H4 (cell line): Measurements from ENCODE around the gene PIP4K2B. TPM values are rescaled to one million over a fixed set of nuclear protein-coding genes. Genes with fewer than 3 reads are reported as not detected.
"Not testable (repeated sequence)": the region's sequence is repeated elsewhere in the genome, so short reads cannot be mapped to it uniquely, and the experiment has no call there.

Experiments
- DNase-seq: peaks from one replicate; pipeline ENCODE4 v3.0.0-alpha.2; 2015; ENCODE audit warnings: low spot score
- total RNA-seq: library from RNA; depleted of rRNA; stranded (reverse); fragments of >200 nt; shearing (Covaris generic); gene quantifications from 2 replicates; pipeline ENCODE4 v1.2.3, GENCODE V29; 2014; rRNA removed

The PIP4K2B gene
- total RNA-seq, 1 experiment from 2014 or later = 24.6 TPM

DNA sequence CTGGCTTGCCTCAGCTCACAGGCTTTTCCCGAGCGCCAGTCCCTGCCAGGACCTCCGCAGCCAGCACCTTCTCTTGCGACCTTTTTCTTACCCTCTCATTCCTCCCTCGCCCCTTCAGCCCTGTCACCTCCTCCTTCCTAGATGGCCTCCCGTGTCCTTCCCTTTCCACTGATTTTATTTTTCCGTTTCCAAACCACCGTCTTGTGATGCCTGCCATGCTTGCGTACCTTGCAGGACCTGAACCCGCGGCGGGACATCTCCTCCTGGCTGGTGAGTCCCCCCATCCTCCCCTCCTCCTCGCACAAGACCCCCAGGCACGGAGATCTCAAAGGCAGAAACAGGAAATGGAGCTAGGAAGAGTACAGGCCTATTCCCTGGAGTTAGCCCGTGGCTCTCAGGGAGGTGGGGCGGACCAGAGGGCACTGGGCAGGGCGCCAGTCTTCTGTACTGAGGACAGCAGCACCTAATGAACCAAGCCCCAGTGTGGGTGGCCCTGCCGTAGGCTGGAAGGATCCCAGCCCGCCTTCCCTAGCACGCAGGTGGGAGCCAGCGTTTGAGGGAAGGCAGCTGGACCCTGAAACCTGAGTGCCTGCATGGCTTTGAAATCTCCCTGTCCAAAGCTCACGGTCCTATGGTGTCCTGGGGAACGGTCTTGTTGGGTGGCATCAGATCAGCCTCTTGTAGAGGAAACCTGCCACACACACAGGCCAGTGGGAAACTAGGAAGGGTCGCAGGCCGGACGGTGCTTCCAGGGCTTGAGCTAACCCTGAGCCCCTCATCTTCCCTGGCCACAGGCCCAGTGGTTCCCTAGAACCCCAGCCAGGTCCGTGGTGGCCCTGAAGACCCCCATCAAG, 68.6 kb downstream of the PIP4K2B start:
- peak; percentile 67 for DNase-seq

DNA sequence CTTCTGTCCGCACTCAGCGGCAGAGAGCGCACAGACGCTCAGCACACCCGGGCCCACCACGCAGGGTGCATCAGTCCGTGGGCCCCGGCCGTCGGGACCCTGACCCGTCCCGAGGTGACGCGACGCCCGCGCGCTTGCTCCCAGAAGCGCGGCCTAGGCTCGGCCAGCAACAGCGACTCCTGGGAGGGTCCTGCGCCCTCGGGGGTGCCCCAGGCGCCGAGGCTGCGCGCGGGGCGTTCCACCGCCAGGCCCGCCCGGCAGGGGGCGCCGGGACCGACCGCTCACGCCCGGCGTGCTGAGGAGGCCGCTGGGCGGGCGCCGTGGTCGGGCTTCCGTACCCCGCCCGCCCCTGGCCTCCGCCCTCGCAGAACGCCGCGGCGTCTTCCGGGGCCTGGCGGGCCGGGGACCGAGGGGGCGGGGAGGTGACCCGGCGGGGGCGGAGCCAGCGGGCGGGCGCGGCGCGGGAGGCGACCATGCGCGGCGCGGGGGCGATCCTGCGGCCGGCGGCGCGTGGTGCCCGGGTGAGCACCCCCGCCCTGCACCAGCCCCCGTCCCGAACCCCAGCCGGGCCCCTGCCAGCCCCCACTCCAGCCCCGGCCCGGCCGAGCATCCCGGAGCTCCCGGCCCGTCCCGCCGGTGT, 69.3 kb downstream of the PIP4K2B start, which contains the start of gene CISD3:
Gene CISD3 (plus strand): TSS at position 456 of the 640 bp plus-strand sequence. CDS start 18 bp downstream, at position 474.
- DNase-seq = peak; percentile 70

DNA sequence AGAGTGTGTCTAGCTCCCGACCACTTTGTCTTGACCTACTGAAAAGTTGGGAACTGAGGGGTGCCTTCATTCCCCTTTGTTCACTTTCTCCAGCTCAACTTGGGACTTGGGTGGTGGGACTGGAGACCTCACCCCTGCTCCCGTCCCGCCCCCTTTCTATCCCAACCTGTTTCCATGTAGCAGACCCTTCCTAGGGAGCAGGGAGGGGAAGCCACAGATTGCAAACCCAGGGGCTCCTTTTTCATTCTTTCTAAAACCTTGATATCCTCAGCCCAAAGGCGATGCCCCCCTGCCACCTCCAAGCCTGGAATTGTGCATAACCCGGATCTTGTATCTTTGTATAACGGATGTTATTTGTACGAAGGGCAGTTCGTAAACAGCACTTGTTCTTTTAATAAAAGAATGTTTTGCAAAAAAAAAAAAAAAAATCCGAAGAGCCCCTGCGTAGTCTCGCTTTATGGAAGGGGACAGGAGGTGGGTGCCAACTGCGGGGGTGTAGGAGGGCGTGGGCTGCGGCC, 69.9 kb downstream of the PIP4K2B start:
- no peak for DNase-seq

DNA sequence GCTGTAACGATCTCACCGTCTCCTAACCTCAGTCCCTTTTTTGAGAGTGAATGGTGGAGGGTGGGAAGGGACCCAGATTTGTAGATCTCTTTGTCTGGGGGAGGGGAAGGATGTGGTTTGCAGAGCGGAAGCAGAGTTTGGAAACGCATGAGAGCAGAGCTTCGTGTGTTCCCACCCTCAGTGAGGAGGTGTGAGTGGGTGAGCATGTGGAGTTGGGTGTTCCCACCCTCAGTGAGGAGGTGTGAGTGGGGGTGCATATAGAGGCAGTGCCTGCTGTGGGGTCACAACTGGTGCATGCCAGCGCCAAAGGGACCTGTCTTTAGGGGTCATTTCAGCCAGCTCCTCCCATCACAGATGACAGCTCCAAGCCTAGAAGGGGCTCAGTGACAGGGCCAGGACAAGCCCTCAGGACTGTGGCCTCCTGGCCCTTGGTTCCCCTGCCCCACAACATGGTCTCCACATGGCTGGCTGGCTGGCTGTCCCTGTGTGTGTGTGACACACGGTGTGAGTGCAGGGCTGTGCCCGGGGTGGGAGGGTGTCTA, 71.0 kb downstream of the PIP4K2B start:
- no peak for DNase-seq

DNA sequence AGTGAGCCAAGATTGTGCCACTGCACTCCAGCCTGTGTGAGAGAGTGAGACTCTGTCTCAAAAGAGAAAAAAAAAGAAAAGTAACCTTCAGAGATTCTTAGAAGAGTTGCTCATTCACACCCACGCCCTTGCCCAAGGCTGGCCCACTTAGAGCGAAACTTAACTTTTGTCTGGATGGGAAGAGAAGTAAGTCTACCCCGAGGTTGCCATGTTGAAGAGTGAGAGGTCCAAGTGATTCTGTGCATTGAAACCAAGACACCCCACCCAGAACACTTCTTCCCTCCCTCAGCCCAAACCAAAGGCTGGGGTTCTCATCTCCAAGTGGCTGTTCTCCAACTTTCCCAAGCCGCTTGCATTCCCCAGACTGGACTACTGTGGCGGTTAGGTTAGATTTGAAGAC, 71.6 kb downstream of the PIP4K2B start:
- DNase-seq = no peak

DNA sequence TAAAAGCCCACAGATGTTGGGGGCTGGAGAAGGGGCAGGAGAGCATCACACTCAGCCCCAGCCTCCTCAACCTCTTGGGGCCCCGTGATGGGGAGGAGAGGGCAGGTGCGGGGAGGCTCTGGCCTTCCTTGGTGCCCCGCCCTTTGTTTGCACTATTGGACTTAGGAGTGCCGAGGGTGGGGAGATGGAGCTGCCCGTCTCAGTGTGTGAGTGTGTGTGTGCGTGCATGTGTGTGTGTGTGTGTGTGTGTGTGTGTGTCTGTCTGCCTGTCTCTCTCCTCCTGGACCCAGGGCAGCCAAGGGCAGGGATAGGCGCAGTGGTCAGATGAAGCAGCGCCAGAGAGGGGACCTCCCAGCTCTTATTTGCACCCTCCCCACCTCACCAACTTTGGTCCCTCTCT, 73.2 kb downstream of the PIP4K2B start:
- not testable (repeated sequence) for DNase-seq

DNA sequence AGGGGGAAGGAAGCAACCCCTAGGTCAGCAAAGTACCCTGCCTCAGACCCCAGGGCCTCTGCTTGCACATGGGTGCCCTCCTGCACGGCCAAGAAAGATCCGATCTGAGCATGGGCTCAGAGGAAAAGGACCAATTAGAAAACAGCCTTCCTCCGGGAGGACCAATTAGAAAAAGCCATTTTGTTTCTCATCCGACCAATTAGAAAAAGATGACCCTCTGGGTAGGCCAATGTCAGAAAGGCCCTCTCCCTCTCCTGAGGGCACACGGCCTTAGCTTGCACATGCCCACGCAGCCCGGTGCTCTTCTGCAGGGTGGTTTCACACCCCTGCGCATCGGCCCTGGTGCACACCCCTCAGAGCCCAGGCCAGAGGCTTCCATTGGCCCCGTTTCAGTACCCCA, 74.3 kb downstream of the PIP4K2B start:
- no peak for DNase-seq

DNA sequence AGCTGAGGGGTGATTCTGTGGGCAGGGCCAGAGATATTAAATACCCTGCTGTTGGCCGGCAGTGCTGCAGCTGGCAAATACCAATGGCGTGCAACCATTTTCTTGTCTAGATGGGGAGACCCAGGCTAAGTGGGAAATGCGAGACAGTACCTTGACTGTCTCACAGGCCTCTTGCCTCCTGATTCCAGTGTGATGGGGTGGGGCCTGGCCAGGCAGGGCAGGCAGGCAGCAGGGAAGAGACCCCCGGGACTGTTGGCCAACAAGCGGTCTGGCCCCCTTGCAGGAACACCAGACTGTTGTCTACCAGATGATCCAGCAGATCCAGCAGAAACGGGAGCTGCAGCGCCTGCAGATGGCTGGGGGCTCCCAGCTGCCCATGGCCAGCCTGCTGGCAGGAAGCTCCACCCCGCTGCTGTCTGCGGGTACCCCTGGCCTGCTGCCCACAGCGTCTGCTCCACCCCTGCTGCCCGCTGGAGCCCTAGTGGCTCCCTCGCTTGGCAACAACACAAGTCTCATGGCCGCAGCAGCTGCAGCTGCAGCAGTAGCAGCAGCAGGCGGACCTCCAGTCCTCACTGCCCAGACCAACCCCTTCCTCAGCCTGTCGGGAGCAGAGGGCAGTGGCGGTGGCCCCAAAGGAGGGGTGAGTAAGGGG, 74.9 kb downstream of the PIP4K2B start:
- DNase-seq = peak; percentile 80

DNA sequence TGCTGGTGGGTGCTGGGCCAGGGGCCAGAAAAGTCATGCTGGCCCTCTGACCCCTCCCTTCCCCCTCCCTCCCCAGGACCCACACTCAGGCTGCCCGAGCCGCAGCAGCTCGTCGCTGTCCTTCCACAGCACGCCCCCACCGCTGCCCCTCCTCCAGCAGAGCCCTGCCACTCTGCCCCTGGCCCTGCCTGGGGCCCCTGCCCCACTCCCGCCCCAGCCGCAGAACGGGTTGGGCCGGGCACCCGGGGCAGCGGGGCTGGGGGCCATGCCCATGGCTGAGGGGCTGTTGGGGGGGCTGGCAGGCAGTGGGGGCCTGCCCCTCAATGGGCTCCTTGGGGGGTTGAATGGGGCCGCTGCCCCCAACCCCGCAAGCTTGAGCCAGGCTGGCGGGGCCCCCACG, 77.6 kb downstream of the PIP4K2B start:
- no peak for DNase-seq

DNA sequence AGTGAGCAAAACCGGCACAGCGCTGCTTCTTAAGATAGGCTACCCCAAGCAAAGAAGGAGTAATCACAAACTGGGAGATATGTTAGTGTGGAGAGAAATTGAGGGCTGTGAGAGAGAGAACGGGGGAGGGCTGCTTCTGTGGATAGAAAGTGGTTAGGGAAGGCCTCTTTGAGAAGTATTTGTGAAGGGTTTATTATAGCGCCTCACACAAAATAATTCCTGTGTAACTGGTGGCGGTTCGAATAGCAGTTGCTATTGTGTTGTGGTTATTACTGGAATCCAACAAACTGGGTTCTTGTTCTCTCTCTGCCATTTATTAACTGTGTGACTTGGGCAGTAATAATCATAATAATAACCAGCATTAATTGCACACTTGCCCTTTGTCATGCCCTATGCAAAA, 78.4 kb downstream of the PIP4K2B start:
- no peak for DNase-seq

DNA sequence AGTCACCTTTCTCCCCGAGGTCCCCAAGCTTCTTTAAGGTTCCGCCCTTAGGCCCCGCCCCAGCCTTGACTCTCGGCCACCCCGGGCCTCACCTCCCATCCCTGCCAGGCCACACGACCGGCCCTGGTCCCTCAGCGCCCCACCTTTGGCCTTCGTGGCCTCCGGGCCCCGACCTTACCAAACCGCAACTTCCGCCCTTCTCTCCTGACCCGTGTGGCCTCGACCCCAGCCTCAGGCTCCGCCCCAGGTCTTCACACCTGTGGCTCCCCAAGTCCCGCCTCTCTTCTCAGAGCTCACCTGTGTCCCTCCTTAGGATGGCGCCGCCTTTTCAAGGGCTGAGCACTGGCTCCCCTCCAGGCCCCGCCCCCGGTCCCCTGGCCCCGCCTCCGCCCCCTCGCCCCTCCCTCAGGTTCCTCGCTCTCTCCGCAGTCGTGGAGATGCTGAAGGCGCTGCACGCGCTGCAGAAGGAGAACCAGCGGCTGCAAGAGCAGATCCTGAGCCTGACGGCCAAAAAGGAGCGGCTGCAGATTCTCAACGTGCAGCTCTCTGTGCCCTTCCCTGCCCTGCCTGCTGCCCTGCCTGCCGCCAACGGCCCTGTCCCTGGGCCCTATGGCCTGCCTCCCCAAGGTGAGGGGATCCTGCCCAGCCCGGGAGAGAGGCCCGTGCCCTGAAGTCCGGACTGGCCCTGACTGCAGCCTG, 79.3 kb downstream of the PIP4K2B start:
- no peak for DNase-seq

DNA sequence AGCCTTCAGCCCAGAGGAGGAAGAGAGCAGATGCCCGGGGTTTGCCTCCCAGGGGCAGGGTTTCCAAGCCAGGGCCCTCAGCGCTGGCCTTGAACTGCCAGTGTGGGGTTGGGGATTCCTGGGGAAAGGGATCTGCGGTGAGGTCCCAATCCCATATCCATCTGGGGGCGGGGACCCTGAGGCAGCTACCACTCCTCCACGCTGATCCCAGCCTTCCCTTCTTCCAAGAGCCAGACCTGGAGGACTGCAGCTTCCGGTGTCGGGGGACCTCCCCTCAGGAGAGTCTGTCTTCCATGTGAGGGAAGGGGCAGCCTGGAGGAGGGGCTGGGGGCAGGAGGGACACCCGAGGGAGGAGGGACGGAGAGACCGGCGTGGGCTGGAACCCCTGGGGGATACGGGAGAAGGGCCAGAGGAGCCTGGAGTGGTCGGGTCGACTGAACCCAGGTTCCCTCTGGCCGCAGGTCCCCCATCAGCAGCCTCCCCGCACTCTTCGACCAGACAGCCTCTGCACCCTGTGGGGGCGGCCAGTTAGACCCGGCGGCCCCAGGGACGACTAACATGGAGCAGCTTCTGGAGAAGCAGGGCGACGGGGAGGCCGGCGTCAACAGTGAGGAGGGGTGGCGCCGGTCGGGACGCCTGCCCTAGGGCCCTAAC, 79.9 kb downstream of the PIP4K2B start:
- DNase-seq = no peak

DNA sequence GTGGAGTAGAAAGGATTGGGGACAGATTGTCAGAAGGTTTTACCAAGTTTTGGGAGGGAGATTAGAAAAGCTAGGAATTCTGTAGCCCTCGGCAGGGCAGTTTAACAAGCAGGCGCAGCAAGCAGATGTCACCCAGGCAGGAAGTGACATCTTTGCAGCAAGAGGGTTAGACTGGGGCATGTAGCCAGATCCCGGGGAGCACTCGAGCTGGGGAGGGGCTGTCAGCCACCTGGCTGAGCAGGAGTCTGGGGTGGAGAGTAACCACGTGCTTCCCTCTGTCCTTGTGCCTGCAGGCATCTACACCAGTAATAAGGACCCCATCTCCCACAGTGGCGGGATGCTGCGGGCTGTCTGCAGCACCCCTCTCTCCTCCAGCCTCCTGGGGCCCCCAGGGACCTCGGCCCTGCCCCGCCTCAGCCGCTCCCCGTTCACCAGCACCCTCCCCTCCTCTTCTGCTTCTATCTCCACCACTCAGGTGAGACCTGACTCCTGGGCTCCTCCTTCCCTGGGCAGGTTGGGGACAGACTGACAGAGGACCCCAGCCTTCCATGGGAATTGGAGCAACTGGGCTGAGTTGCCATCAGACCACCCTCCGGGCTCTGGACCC, 82.1 kb downstream of the PIP4K2B start:
- no peak for DNase-seq

DNA sequence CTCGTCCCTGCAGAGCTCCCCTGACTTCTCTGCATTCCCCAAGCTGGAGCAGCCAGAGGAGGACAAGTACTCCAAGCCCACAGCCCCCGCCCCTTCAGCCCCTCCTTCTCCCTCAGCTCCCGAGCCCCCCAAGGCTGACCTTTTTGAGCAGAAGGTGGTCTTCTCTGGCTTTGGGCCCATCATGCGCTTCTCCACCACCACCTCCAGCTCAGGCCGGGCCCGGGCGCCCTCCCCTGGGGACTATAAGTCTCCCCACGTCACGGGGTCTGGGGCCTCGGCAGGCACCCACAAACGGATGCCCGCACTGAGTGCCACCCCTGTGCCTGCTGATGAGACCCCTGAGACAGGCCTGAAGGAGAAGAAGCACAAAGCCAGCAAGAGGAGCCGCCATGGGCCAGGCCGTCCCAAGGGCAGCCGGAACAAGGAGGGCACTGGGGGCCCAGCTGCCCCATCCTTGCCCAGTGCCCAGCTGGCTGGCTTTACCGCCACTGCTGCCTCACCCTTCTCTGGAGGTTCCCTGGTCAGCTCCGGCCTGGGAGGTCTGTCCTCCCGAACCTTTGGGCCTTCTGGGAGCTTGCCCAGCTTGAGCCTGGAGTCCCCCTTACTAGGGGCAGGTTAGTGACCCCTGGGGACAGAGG, 82.9 kb downstream of the PIP4K2B start:
- DNase-seq = no peak

Other genes with a start within 250 kb of the PIP4K2B start
- gene SRCIN1, start 193.6 kb downstream of the PIP4K2B start, total RNA-seq = 0.12 TPM in 1 of 2 replicates, not detected in the other
- 3.2 and 3.5 TPM in 2 replicates for gene EPOP, start 124.6 kb downstream of the PIP4K2B start, total RNA-seq
- gene MLLT6, start 94.3 kb downstream of the PIP4K2B start, total RNA-seq = 7.8 and 13.6 TPM in 2 replicates
- gene CISD3, start 69.2 kb downstream of the PIP4K2B start, total RNA-seq = 2.3 and 6.7 TPM in 2 replicates
- gene PCGF2, start 51.2 kb downstream of the PIP4K2B start, total RNA-seq = 1.6 and 3.9 TPM in 2 replicates
- gene PSMB3, start 46.8 kb downstream of the PIP4K2B start, total RNA-seq = 592 and 607 TPM in 2 replicates
- gene CWC25, start 25.8 kb upstream of the PIP4K2B start, total RNA-seq = 5.2 and 8.1 TPM in 2 replicates
- gene RPL23, start 54.2 kb upstream of the PIP4K2B start, total RNA-seq = 1,542 and 1,557 TPM in 2 replicates
- gene LASP1, start 70.5 kb upstream of the PIP4K2B start, total RNA-seq = 99.0 and 133 TPM in 2 replicates
- gene FBXO47, start 167.8 kb upstream of the PIP4K2B start, total RNA-seq = not detected in 2 replicates